HepG2 (cell line): ENCODE measurements around the gene RHBDF2. TPM values are rescaled to one million over a fixed set of nuclear protein-coding genes. Genes with fewer than 3 reads are reported as not detected.

Experiments
- ATAC-seq: fragments of 200-7000 bp; cut with Tn5 transposase; 3 replicates; pipeline ENCODE4 v1.9.1; 2020; ENCODE audit warnings: mild to moderate bottlenecking, moderate library complexity
- BruUV-seq: library from RNA; stranded (reverse); fragments of 400-500 nt; replicated peaks from 2 replicates; lab custom pipeline; 2021; lab: Mats Ljungman, UMichigan
- CTCF ChIA-PET: fragments of 300-600 bp; formaldehyde crosslinking; extraction: SDS; loops from one replicate; lab custom pipeline; 2021; ENCODE audit warnings: low total read pairs, inconsistent platforms, low intra/inter-chr PET ratio; lab: Yijun Ruan, JAX
- POLR2A ChIA-PET: fragments of 350-600 bp; sonication (Branson Sonifier 250); formaldehyde crosslinking; loops from one replicate; lab custom pipeline; 2020; ENCODE audit warnings: antibody characterized with exemption, inconsistent platforms; lab: Yijun Ruan, JAX
- DNase-seq: peaks from one replicate; pipeline ENCODE4 v3.0.0-alpha.2; 2015; ENCODE audit warnings: low spot score
- FAIRE-seq: peaks from 3 replicates; lab custom pipeline; 2011; peaks lifted over from hg19 to GRCh38; lab: Jason Lieb, UNC
- H2AFZ ChIP-seq: one replicate; pipeline ENCODE4 v1.6.1; 2011; ENCODE audit warnings: low read length, inconsistent platforms
- H3K27ac ChIP-seq: fragments of 300-600 bp; 3 replicates; pipeline ENCODE4 v1.8.0; 2011; ENCODE audit warnings: mixed run types, mild to moderate bottlenecking, mixed read lengths, low read length, inconsistent platforms; ENCODE audit not compliant: insufficient read depth; ENCODE audit errors: extremely low read length
- H3K27me3 ChIP-seq, 2 experiments: fragments of 200-600 bp in 1 of 2; 2 replicates in 1 of 2; 3 replicates in 1 of 2; pipeline versions ENCODE4 v1.6.0 to v1.8.0; 2011; ENCODE audit warnings: low read length in 2 of 2, mild to moderate bottlenecking in 2 of 2, moderate library complexity in 2 of 2, inconsistent platforms in 1 of 2; ENCODE audit not compliant: insufficient read depth in 2 of 2, control insufficient read depth in 1 of 2
- H3K36me3 ChIP-seq, 2 experiments: fragments of 200-600 bp in 1 of 2; replicated peaks in 1 of 2; 2 replicates in 1 of 2; 3 replicates in 1 of 2; pipeline versions ENCODE4 v1.5.1 to v1.8.0; 2011; ENCODE audit warnings: low read length in 2 of 2, inconsistent platforms in 1 of 2; ENCODE audit not compliant: insufficient read depth in 2 of 2, control insufficient read depth in 1 of 2
- H3K4me1 ChIP-seq: 2 replicates; pipeline ENCODE4 v1.5.1; 2012; ENCODE audit warnings: low read length, inconsistent platforms; ENCODE audit not compliant: insufficient read depth
- H3K4me2 ChIP-seq: 2 replicates; pipeline ENCODE4 v1.6.0; 2011; ENCODE audit warnings: low read depth, low read length, inconsistent platforms
- H3K4me3 ChIP-seq, 3 experiments: fragments of 200-600 bp in 1 of 3; sonication (generic), shearing (Covaris generic) in 1 of 3; replicated peaks in 1 of 3; 2 replicates each; pipeline ENCODE4 v1.5.1; 2011 to 2016; ENCODE audit warnings: low read length in 3 of 3, inconsistent platforms in 2 of 3, low read depth in 2 of 3, mild to moderate bottlenecking in 2 of 3, control low read depth in 1 of 3, mixed read lengths in 1 of 3; ENCODE audit not compliant: insufficient read depth in 1 of 3
- H3K79me2 ChIP-seq: one replicate; pipeline ENCODE4 v1.6.1; 2011; ENCODE audit warnings: low read length, inconsistent platforms; ENCODE audit not compliant: insufficient read depth
- H3K9ac ChIP-seq: 2 replicates; pipeline ENCODE4 v1.6.0; 2011; ENCODE audit warnings: mild to moderate bottlenecking, low read depth, low read length, inconsistent platforms; ENCODE audit not compliant: insufficient read depth
- H3K9me3 ChIP-seq: 2 replicates; pipeline ENCODE4 v1.5.1; 2012; ENCODE audit warnings: mild to moderate bottlenecking, low read length
- H4K20me1 ChIP-seq: 2 replicates; pipeline ENCODE4 v1.6.0; 2011; ENCODE audit warnings: inconsistent platforms, mild to moderate bottlenecking, low read length, moderate library complexity; ENCODE audit not compliant: insufficient read depth
- HIVEP1 ChIP-seq: sonication (generic); formaldehyde crosslinking; IDR thresholded peaks from 2 replicates; pipeline ENCODE4 v1.4.0; 2020; ENCODE audit warnings: mild to moderate bottlenecking, missing genetic modification reagents
- KMT2B ChIP-seq: IDR thresholded peaks from 2 replicates; pipeline ENCODE4 v1.6.1; 2016; ENCODE audit warnings: missing genetic modification reagents, missing compliant biosample characterization
- NPAS2 ChIP-seq: sonication (generic); formaldehyde crosslinking; IDR thresholded peaks from 2 replicates; pipeline ENCODE4 v1.8.0; 2022; ENCODE audit warnings: mild to moderate bottlenecking, missing genetic modification reagents, borderline replicate concordance
- PLRG1 ChIP-seq: fragments of 450-650 bp; conservative IDR thresholded peaks from 2 replicates; pipeline ENCODE4 v1.6.1; 2016
- RARA ChIP-seq: IDR thresholded peaks from 2 replicates; pipeline ENCODE4 v1.6.1; 2016; ENCODE audit warnings: missing genetic modification reagents, missing compliant biosample characterization
- RXRB ChIP-seq: IDR thresholded peaks from 2 replicates; pipeline ENCODE4 v1.6.1; 2016; ENCODE audit warnings: borderline replicate concordance, missing genetic modification reagents, missing compliant biosample characterization
- SALL2 ChIP-seq: sonication (generic); formaldehyde crosslinking; IDR thresholded peaks from 2 replicates; pipeline ENCODE4 v1.8.1; 2023; ENCODE audit warnings: mild to moderate bottlenecking, missing genetic modification reagents, inconsistent platforms
- SYNCRIP ChIP-seq: fragments of 200-400 bp; formaldehyde crosslinking; IDR thresholded peaks from 2 replicates; pipeline ENCODE4 v1.6.1; 2018; ENCODE audit warnings: mild to moderate bottlenecking, low read depth, low read length; ENCODE audit not compliant: insufficient read depth
- ZNF441 ChIP-seq: sonication (generic); formaldehyde crosslinking; IDR thresholded peaks from 2 replicates; pipeline ENCODE4 v1.7.0; 2021; ENCODE audit warnings: missing genetic modification reagents, borderline replicate concordance
- WGBS: methylation state at CpG from one replicate; pipeline ENCODE4 v1.1.6; 2017; ENCODE audit warnings: low lambda C conversion rate; 5-methylcytosine and 5-hydroxymethylcytosine counted together
- in situ Hi-C: cut with HindIII; loops from 2 replicates; pipeline ENCODE4 v1.10.0; 2017; ENCODE audit warnings: low pct_unique_long_range_greater_than_20kb; ENCODE audit not compliant: extremely low pct_ligation_motif_present
- intact Hi-C: fragments of 100-400 bp; cut with micrococcal nuclease; formaldehyde crosslinking; loops from one replicate; pipeline ENCODE4 v1.10.0; 2022; ENCODE audit not compliant: unreplicated experiment
- polyA plus RNA-seq, 8 experiments: library from polyadenylated mRNA; depleted of rRNA in 3 of 8; stranded (reverse) in 7 of 8; unstranded in 1 of 8; fragments of >200 nt; fragmentation: Illumina TruSeq in 4 of 8; extraction: Trizol in 4 of 8; gene quantifications; 2 replicates each; pipeline versions ENCODE4 v1.2.1 to v1.2.3, GENCODE V29; 2011 to 2016; ENCODE audit warnings: low read depth in 4 of 8, missing spikeins in 1 of 8, mixed read lengths in 1 of 8; ENCODE audit not compliant: insufficient read depth in 1 of 8
- total RNA-seq, 5 experiments: library from RNA; depleted of rRNA; stranded (reverse); fragments of >200 nt; fragmentation: Illumina TruSeq; extraction: Trizol; gene quantifications; 2 replicates each; pipeline ENCODE4 v1.2.3, GENCODE V29; 2016; ENCODE audit warnings: low read depth in 1 of 5
- TF ChIP-seq, protein P1 (sequence below): IDR thresholded peaks from 2 replicates; pipeline ENCODE4 v1.6.1; 2012; ENCODE audit warnings: low read length, improper control_type of control experiment
- TF ChIP-seq, protein P2 (sequence below): IDR thresholded peaks from 2 replicates; pipeline ENCODE4 v1.6.1; 2018; ENCODE audit warnings: missing genetic modification reagents, mild to moderate bottlenecking, missing compliant biosample characterization
- TF ChIP-seq, protein P3 (sequence below): sonication (generic); formaldehyde crosslinking; IDR thresholded peaks from 2 replicates; pipeline ENCODE4 v1.4.0; 2020; ENCODE audit warnings: missing genetic modification reagents

RHBDF2 gene
- total and polyA plus RNA-seq, 2 of the 13 experiments (the other 11 are each of a cell fraction or from before 2014, with no cell fraction given), result 7.8 to 24.2 TPM

DNA sequence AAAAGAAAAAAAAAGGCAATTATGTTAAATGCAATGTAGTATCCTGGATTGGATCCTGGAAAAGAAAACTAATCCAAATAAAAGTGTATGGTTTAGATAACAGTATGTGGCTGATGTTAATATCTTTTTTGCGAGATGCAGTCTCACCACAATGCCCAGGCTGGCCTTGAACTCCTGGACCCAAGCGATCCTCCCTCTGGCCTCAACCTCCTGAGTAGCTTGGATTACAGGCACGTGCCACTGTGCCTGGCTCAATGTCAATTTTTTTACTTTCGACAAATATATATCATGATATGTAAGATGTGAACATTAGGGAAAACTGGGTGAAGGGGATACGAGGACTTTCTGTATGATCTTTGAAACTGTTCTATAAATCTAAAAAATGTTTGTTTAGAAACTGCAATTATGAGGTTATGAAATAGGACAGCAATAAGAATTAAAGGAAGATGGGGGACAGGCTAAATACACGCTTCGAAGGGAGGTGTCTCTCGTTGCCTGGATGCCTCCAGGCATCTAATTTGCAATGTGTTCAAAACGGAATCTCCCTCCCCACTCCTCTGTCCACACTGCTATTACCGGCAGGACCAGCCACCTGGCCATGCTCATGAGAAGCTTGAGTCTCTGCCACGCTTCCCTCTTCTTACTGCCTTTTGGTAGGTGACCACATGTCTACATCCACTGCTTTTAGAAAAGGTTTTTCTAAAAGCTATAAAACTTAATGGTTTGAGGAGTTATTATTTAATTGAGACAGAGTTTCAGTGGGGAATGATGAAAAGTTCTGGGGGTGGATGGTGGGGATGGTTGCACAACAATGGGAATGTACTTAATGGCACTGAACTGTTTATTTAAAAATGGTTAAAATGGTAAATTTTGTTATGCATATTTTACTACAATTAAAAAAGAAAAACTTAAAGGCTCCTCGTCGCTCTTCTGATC lies 63.5 kb downstream of the RHBDF2 start (continued):
- TF ChIP-seq, protein P1, sequence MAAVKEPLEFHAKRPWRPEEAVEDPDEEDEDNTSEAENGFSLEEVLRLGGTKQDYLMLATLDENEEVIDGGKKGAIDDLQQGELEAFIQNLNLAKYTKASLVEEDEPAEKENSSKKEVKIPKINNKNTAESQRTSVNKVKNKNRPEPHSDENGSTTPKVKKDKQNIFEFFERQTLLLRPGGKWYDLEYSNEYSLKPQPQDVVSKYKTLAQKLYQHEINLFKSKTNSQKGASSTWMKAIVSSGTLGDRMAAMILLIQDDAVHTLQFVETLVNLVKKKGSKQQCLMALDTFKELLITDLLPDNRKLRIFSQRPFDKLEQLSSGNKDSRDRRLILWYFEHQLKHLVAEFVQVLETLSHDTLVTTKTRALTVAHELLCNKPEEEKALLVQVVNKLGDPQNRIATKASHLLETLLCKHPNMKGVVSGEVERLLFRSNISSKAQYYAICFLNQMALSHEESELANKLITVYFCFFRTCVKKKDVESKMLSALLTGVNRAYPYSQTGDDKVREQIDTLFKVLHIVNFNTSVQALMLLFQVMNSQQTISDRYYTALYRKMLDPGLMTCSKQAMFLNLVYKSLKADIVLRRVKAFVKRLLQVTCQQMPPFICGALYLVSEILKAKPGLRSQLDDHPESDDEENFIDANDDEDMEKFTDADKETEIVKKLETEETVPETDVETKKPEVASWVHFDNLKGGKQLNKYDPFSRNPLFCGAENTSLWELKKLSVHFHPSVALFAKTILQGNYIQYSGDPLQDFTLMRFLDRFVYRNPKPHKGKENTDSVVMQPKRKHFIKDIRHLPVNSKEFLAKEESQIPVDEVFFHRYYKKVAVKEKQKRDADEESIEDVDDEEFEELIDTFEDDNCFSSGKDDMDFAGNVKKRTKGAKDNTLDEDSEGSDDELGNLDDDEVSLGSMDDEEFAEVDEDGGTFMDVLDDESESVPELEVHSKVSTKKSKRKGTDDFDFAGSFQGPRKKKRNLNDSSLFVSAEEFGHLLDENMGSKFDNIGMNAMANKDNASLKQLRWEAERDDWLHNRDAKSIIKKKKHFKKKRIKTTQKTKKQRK, result no peak
- TF ChIP-seq HIVEP1 (no peak), SYNCRIP (no peak), RARA (0 out of 2 replicates have a peak, but pooled peaks have one; percentile 32)

DNA sequence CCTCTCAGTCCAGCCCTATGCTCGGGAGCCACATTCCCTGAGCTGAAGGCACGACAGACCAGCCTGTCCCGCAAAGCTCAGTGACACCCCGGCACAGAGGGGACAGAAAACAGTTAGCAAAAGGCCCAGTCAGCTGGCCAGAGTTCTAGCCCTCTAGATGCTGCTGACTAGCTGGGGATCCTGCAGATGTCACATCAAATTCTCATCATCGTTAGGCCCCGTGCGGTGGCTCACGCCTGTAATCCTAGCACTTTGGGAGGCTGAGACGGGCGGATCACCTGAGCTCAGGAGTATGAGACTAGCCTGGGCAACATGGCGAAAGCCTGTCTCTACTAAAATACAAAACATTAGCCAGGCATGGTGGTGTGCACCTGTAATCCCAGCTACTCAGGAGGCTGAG lies 65.5 kb downstream of the RHBDF2 start:
- in situ Hi-C loops, result no loop called here
- Histone ChIP-seq H3K9me3 (no peaks in the 10 kb centered on the region), H2AFZ (no peak overlapping the region), H3K27me3 (no peaks in the 10 kb centered on the region), H3K4me1 (peaks cover 37% of the 10 kb centered on the region), H3K36me3 (peaks cover 2 to 11% of the 10 kb centered on the region in 2 experiments; a peak in 3 of 5 replicates), H3K4me2 (no peak overlapping the region), H4K20me1 (peaks cover 62% of the 10 kb centered on the region), H3K4me3 (no peak overlapping the region), H3K79me2 (peaks cover 89% of the 10 kb centered on the region), H3K9ac (no peak overlapping the region; the same call in 1 of the 2 replicates), H3K27ac (no peak overlapping the region)
- no peak for FAIRE-seq
- DNase-seq, result no peak
- 97% methylated on average over 11 of the region's 11 CpGs for WGBS
- BruUV-seq, result no TSS peak
- no peak for ATAC-seq
- ChIA-PET POLR2A (no interaction called here), CTCF (no interaction called here)
- intact Hi-C loops, result no loop called here
- no peak for TF ChIP-seq KMT2B
- TF ChIP-seq PLRG1, result no peak
- no peak for TF ChIP-seq ZNF441
- TF ChIP-seq, protein P2, sequence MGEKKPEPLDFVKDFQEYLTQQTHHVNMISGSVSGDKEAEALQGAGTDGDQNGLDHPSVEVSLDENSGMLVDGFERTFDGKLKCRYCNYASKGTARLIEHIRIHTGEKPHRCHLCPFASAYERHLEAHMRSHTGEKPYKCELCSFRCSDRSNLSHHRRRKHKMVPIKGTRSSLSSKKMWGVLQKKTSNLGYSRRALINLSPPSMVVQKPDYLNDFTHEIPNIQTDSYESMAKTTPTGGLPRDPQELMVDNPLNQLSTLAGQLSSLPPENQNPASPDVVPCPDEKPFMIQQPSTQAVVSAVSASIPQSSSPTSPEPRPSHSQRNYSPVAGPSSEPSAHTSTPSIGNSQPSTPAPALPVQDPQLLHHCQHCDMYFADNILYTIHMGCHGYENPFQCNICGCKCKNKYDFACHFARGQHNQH (CRISPR knock-in tag), result no peak
- no peak for TF ChIP-seq NPAS2 (CRISPR knock-in tag)
- no peak for TF ChIP-seq SALL2 (CRISPR knock-in tag)
- no peak for TF ChIP-seq RXRB (CRISPR knock-in tag)
- TF ChIP-seq, protein P3, sequence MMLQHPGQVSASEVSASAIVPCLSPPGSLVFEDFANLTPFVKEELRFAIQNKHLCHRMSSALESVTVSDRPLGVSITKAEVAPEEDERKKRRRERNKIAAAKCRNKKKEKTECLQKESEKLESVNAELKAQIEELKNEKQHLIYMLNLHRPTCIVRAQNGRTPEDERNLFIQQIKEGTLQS (CRISPR knock-in tag), result no peak
